DMS153 (cell line): ENCODE measurements around the gene CCNK.

Experiments used
- DNase-seq: peaks from one replicate; lab custom pipeline; 2025; lab: John Stamatoyannopoulos, UW

Gene CCNK

DNA sequence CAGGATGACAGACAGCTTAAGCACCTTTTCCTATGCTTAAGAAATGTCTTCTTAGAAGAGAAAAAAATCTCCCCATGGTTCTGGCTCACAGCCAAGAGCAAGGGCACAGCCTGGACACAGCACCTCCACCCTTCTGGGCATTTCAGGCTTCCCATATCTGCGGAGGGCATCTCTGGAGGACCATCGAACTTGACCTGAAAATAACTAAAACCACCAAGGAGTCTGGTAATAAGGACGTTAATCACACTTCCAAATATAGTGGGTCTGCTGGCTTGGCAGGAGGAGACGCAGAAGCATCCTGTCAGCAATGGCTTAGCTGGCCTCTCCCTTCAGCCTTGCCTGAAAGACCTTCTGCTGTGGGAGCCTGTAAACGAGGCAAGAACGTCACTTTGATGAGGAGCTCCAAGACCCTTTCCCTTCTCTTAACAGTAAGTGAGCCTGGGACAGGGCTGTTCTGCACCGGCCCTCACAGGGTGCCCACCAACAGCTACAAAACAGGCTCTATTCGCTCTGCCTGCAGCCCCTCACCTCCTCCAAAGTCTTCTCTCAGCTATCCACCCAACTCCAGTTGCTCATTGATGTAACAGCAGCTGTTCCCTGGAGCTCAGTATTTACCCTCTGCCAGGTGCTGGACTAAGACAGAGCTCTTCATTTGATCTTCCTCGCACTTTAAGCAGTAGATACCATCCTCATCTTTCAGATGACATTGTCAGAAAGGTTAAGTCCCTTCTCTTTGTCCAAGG is 13.7 kb upstream of the CCNK start:
- DNase-seq = no peak

DNA sequence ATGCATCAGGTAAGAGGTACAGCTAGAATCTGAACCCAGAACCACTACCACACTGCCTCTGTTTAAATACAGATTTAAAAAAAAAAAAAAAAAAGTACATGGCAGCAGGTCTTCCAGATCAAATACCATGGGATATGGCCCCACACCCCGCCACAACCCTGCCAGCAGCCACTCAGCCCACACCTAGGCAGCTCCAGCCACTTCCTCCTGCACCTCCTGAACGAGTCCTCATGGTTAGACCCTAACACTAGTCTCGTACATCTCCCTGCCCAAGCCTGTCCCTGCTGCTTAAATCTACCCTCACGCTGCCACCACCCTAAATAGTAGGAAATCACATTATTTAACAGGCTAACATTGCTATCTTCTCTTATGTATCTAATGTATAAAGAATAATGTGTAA is 13.1 kb upstream of the CCNK start:
- no peak for DNase-seq

DNA sequence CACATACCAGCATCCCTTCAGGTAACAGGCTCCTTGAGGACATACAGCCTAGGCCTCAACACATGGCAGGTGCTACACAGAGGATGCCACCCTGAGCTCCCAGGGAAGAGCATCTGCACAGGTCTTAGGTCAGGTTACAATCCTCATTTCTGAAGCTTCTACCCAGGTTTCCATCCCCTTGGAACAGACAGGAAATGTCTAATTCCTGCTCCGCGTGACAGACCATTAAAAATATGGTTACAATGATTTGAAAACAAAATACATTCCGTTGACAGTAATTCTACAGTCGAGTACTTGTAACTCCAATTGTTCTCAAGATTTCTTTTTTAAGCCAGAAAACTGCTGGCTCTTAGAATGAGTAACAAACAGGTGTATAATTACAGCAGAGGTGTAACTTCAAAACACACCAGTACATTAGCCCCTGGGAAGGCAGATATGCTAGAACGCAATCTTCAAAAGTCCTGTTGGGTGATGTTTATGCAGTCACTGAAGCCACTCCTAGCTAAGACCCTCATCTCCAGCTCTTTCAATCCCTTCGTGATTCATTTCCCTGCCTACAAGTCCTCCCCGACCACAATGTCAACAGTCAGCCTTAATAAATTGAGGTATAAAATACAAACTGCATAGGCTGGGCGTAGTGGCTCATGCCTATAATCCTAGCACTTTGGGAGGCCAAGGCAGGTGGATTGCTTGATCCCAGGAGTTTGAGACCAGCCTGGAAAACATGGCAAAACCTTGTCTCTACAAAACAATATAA is 12.2 kb upstream of the CCNK start:
- no peak for DNase-seq

- no peak for DNase-seq
Observed at GRCh38 chr14:99471731-99472130, 9.5 kb upstream of the CCNK start.

GRCh38 chr14:99472937-99473336 is 8.3 kb upstream of the CCNK start:
- no peak for DNase-seq

- no peak for DNase-seq
Observed at GRCh38 chr14:99473458-99473857, 7.8 kb upstream of the CCNK start.

DNA sequence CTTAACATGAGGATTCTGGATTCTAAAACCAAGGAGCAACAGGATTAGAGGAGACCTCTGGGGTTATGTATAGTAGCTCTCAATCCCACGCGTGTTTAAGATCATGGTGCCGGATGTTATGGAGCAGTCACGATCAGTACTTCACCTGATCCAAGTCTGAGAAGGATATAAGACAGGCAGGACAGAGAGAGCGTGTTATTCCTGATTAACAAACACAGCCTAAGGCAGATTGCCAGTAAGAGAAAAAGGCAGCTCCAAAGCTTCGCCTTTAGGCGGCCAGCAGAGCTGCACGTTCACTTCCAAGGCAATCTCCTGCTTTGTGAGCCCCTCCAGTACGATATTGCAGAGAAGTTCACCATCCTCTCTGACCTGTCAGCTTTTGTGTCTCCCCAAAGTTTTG is 6.0 kb upstream of the CCNK start:
- DNase-seq = no peak

DNA sequence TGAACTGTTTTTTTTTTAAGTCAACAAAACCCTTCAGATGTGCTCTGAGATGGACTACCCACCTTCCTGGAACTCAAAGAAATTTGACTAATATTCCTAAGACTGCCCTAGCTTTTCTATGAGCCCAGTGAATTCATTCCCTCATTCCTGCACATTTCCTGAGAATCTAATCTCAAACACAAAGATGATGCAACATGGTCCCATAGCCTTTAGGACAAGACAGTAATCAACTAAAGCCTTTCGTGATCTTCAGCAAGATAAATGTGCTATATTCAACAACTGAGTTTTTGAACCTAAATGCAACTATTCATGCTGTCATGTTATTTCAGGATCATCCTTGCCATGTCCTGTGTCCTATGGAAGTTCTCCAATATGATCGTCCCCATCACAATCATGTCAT is 5.5 kb upstream of the CCNK start:
- DNase-seq = no peak

GRCh38 chr14:99476864-99477263 is 4.3 kb upstream of the CCNK start:
- no peak for DNase-seq

GRCh38 chr14:99478128-99478527 is 3.1 kb upstream of the CCNK start:
- DNase-seq = no peak

DNA sequence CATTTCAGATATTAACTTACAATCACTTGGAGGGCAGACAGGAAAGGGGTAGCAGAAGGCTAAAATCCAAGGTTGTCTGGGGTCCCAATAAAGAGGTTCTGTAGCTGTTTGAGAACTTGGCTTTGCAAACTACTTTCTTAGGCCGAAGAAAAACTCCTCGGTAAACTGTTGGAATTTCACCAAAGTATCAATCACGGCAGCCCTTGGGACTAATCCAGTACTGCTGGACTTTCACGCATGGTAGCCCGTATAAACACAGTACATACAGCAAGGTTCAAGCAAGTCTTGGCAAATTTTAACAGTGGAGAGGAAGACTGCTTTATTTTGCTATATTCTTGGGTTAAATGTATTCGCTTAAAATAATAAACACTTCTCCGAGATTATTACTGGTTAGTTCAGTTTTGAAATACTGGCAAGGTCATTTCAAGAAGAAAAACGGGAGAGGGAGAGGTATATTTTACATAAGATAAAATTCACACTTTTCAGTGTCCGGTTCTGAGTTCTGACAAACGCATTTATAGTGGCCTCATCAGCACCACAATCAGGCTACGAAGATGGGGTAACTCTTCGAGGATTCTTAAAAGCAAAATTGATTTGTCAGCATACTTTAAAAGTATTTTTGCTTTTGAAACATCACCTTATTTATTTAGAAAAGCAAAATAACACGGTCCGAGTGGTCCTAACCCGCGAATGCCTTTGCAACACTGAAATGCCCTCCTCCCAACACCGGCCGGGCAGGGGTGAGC is 1.9 kb upstream of the CCNK start:
- DNase-seq = no peak

DNA sequence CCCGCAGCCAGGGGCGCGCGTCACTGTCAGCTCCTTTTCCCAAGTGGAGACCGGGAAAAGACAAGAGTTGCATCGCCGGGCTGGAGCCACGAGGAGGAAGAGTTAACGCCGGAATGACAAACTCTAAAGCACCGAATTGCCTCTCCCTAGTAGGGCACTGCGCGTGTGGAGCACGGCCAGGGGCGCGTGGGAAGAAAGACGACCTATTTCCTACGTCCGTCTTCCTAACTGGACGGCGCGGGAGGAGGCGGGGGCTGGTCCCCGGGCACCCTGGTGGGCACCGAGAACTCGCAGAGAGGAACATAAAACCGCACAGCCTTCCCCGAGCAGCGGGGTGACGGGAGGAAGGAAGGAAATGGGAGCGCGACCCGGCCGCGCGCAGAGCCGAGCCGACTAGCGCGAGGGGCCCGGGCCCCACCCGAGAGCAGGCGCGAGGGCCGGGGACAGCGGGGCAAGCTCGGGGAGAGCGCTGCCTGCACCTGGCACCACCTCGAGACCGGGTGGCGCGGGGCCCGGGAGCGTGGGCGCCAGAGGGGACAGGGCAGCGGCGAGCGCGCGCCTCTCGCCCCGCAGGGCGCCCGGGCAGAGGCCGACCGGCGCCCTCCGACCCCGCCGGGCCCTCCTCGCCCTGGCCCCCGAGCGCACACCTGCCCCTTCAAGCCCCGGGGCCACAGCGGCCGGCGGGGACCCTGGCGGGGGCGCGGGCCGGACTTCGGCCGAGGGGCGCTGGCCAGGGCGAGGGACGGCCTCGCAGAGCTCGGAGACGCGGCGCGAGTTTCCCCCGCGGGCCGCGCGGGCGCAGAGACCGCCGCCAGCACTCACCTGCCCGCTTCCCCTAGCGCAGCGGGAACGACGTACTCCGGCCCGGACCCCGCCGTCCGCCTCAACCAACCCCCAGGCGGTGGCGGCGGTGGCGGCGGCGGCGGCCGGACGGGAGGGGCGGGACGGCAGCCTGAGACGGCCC is 1.0 kb upstream of the CCNK start, which contains the start of gene SETD3:
SETD3 (minus strand) TSS at position 954 of the 964 bp plus-strand sequence. CDS start 15,054 bp downstream, outside the sequence.
- DNase-seq = no peak

- no peak for DNase-seq
Observed at GRCh38 chr14:99481745-99482099, 513 bp downstream of the CCNK start.

- no peak for DNase-seq
Observed at GRCh38 chr14:99484106-99484505, 2.9 kb downstream of the CCNK start.

- DNase-seq = no peak
Observed at GRCh38 chr14:99497341-99497740, 16.1 kb downstream of the CCNK start.

DNA sequence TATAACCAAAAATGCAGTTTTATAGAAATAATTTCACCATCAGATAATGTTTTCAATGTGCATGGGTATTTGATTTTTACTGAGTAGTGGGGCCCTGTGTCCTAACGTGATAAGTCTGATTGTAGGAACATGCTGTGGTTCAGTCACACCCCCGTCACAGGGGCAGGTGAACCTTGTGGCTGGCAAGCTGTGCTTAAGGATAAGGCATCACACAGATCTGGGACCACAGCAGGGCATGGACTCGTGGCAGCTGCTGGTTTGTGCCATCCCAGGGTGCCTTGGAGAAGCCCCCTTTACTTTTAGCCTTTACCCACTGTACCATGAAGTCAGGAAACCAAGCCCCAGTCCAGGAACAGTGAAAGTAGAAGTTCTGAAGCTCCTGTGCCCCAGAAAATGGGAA is 16.7 kb downstream of the CCNK start:
- no peak for DNase-seq

- no peak for DNase-seq
Observed at GRCh38 chr14:99502989-99503421, 21.8 kb downstream of the CCNK start.

DNA sequence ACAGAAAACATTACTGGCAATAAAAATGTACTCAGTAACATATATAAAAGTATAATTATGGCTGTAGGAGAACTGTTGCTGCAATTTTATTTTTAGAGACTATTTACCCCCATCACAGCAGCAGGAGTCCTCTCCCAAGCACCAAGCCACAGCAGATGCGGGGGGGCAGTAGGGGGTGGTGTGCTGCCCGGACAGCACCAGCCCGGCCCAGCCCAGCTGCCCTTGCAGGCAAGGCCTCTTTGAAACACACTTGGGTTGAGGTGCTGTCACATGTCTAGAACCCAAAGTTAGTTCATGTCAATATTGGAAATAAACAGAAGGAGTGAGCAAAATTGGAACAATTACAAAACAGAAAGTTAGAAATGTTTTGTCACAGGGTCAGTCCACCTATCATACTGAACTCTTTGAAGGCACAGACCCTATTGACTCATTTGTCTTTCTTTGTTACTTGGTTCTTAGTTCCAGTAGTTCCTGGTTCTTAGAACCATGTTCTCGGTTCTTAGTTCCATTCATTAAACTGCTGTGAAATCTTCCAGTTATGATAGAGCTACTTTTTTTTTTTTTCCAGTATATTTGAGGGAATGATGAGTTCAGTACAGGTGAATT is 22.7 kb downstream of the CCNK start:
- no peak for DNase-seq

DNA sequence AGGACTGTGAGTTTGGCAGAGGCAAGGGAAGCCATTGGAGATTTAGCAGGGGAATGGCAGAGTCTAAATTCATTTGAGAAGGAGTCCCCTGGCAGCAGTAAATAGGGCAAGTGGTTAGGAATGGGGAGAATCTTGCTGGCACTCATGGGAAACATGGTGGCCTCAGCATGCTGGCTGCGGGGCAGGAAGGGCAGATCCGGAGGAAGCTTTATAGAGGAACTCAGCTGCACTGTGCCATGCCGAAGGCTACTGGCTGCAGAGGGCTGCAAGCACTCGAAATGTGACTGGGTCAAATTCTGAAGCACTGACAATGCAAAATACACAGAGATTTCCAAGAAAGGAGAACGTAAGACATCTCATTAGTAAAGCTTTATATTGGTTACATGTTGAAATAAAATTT is 23.9 kb downstream of the CCNK start:
- no peak for DNase-seq

DNA sequence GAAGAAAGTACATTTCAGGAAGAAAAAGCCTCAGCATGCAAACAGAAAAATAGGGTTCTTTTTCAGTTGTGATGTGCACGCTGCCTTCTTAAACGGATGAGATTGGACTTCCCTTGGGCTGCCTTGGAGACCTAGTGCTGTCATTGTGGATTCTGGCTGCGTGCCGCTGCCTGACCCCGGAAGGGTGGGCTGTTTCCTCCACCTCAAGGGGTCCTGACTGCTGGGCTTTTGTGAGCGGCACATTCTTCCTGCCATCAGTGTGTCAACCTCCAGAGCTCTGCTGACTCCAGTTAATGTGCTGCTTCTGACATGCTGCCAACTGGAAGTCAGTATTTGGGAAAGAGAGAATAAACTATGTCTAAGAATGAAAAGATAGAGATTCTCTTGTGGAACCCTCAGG is 25.1 kb downstream of the CCNK start:
- DNase-seq = no peak
